ENCODE data around the gene RBM26. TPM values are rescaled to one million over a fixed set of nuclear protein-coding genes. Genes with fewer than 3 reads are reported as not detected.

RBM26 gene
- polyA plus RNA-seq, 1 donor from 2014 or later = 112 TPM

DNA sequence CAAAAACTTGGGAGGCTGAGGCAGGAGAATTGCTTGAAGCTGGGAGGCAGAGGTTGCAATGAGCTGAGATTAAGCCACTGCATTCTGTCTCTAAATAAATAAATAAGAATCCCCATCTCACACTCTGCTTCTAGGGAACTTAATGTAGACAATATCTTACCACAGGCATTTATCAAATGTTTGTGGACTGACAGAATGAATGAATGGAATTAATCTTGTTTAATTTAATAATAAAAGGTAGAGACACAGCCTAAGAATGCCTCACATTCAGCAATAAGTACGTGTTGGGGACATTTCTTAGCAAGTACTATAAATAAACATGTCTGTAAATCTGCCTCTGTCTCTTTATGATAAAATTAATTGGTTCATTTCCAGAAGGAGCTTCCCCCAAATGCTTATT, 36.2 kb upstream of the RBM26 start:
- H2AFZ ChIP-seq (ENCODE audit: low read depth, low read length) = no peak overlapping the region
- TF ChIP-seq REST (IDR thresholded peaks at IDR 0.05; ENCODE audit: borderline replicate concordance) (no peak), POLR2AphosphoS5 (IDR thresholded peaks at IDR 0.05) (no peak), EZH2 (IDR thresholded peaks at IDR 0.05; ENCODE audit: borderline replicate concordance, insufficient read depth, low read length, poor library complexity, severe bottlenecking) (no peak), EP300 (conservative IDR thresholded peaks at IDR 0.05; ENCODE audit: poor library complexity, severe bottlenecking) (no peak), CTCF (IDR thresholded peaks at IDR 0.05; ENCODE audit: poor library complexity, severe bottlenecking) (no peak), MXI1 (conservative IDR thresholded peaks at IDR 0.05; ENCODE audit: poor library complexity, severe bottlenecking) (no peak), RAD21 (conservative IDR thresholded peaks at IDR 0.05) (no peak), TAF1 (IDR thresholded peaks at IDR 0.05; ENCODE audit: low read depth) (no peak), SMC3 (conservative IDR thresholded peaks at IDR 0.05; ENCODE audit: poor library complexity) (no peak)
- H3K4me2 ChIP-seq (ENCODE audit: low read length) = no peak overlapping the region
- no peaks in the 10 kb centered on the region for H3K9me2 ChIP-seq (ENCODE audit: insufficient read depth, low read length)
- H3K4me3 ChIP-seq (ENCODE audit: low read length) = no peak overlapping the region
- H3F3A ChIP-seq (ENCODE audit: insufficient read depth, low read length, poor library complexity, severe bottlenecking) = no peaks in the 10 kb centered on the region
- no peaks in the 10 kb centered on the region for H3K9me3 ChIP-seq (ENCODE audit: low read length)
- H3K27me3 ChIP-seq (ENCODE audit: insufficient read depth, low read depth, low read length) = no peaks in the 10 kb centered on the region
- H3K9ac ChIP-seq (ENCODE audit: low read length) = no peak overlapping the region
- H4K20me1 ChIP-seq (ENCODE audit: insufficient read depth) = no peaks in the 10 kb centered on the region
- H3K79me2 ChIP-seq (replicated peaks; ENCODE audit: insufficient read depth, low read length) = no peaks in the 10 kb centered on the region
- H3K36me3 ChIP-seq (ENCODE audit: insufficient read depth, low read length) = no peaks in the 10 kb centered on the region
- no peak overlapping the region for H3K27ac ChIP-seq (ENCODE audit: low read length)

DNA sequence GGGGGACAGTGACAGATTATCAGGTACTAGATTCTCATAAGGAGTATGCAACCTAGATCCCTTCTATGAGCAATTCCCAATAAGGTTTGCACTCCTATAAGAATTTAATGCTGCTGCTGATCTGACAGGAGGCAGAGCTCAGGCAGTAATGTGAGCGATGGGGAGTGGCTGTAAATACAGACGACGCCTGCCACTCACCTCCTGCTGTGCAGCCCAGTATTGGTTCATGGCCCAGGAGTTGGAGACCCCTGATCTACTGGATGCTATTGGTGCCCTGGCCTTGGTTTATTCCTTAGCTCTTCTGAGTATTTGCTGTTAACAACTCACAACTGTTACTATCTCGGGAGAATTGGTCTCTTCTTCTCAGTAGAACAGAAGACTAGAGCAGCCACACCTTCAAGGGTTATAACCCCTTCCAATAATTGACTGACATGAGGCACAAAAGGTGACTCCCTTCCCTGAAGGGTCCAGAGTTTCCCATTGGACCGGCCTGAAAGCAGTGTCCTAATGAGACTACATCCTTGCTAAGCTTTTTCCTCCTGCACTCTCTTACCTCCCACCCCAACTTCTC, 35.0 kb upstream of the RBM26 start:
- no peak overlapping the region for H3K4me3 ChIP-seq (ENCODE audit: low read length)
- H3K9me2 ChIP-seq (ENCODE audit: insufficient read depth, low read length) = no peaks in the 10 kb centered on the region
- H3K27ac ChIP-seq (ENCODE audit: low read length) = no peak overlapping the region
- H3K4me2 ChIP-seq (ENCODE audit: low read length) = no peak overlapping the region
- no peaks in the 10 kb centered on the region for H3K27me3 ChIP-seq (ENCODE audit: insufficient read depth, low read depth, low read length)
- no peaks in the 10 kb centered on the region for H3K9me3 ChIP-seq (ENCODE audit: low read length)
- TF ChIP-seq POLR2AphosphoS5 (IDR thresholded peaks at IDR 0.05) (no peak), MXI1 (conservative IDR thresholded peaks at IDR 0.05; ENCODE audit: poor library complexity, severe bottlenecking) (no peak), RAD21 (conservative IDR thresholded peaks at IDR 0.05) (no peak), REST (IDR thresholded peaks at IDR 0.05; ENCODE audit: borderline replicate concordance) (no peak), EP300 (conservative IDR thresholded peaks at IDR 0.05; ENCODE audit: poor library complexity, severe bottlenecking) (no peak), TAF1 (IDR thresholded peaks at IDR 0.05; ENCODE audit: low read depth) (no peak), EZH2 (IDR thresholded peaks at IDR 0.05; ENCODE audit: borderline replicate concordance, insufficient read depth, low read length, poor library complexity, severe bottlenecking) (no peak), CTCF (IDR thresholded peaks at IDR 0.05; ENCODE audit: poor library complexity, severe bottlenecking) (no peak), SMC3 (conservative IDR thresholded peaks at IDR 0.05; ENCODE audit: poor library complexity) (no peak)
- no peaks in the 10 kb centered on the region for H3K36me3 ChIP-seq (ENCODE audit: insufficient read depth, low read length)
- no peak overlapping the region for H3K9ac ChIP-seq (ENCODE audit: low read length)
- H3K79me2 ChIP-seq (replicated peaks; ENCODE audit: insufficient read depth, low read length) = no peaks in the 10 kb centered on the region
- no peaks in the 10 kb centered on the region for H3F3A ChIP-seq (ENCODE audit: insufficient read depth, low read length, poor library complexity, severe bottlenecking)
- no peak overlapping the region for H2AFZ ChIP-seq (ENCODE audit: low read depth, low read length)
- no peaks in the 10 kb centered on the region for H4K20me1 ChIP-seq (ENCODE audit: insufficient read depth)

Measured in neural cell (in vitro differentiated cells).